Measurements from ENCODE around the gene RXRB.

- TF ChIP-seq, protein P1, sequence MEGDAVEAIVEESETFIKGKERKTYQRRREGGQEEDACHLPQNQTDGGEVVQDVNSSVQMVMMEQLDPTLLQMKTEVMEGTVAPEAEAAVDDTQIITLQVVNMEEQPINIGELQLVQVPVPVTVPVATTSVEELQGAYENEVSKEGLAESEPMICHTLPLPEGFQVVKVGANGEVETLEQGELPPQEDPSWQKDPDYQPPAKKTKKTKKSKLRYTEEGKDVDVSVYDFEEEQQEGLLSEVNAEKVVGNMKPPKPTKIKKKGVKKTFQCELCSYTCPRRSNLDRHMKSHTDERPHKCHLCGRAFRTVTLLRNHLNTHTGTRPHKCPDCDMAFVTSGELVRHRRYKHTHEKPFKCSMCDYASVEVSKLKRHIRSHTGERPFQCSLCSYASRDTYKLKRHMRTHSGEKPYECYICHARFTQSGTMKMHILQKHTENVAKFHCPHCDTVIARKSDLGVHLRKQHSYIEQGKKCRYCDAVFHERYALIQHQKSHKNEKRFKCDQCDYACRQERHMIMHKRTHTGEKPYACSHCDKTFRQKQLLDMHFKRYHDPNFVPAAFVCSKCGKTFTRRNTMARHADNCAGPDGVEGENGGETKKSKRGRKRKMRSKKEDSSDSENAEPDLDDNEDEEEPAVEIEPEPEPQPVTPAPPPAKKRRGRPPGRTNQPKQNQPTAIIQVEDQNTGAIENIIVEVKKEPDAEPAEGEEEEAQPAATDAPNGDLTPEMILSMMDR (IDR thresholded peaks at IDR 0.05), result no peak
- no peak for TF ChIP-seq EZH2 (IDR thresholded peaks at IDR 0.05; ENCODE audit: borderline replicate concordance, insufficient read depth, low read depth, low read length, poor library complexity, severe bottlenecking)
These were observed 34.7 kb downstream of the RXRB start for GRCh38 chr6:33165581-33166258.

All from B cell (primary cell).